GM23338 (cell line): Measurements from ENCODE around the gene WWOX. TPM values are rescaled to one million over a fixed set of nuclear protein-coding genes. Genes with fewer than 3 reads are reported as not detected.

Experiments
- ATAC-seq: fragments of 200-7000 bp; cut with Tn5 transposase; 3 replicates; pipeline ENCODE4 v1.9.1; 2020
- DNase-seq: peaks from one replicate; pipeline ENCODE4 v3.0.0-alpha.2; 2015; ENCODE audit warnings: low spot score
- H2AFZ ChIP-seq: fragments of 200-600 bp; sonication (generic); 2 replicates; pipeline ENCODE4 v1.8.0; 2016; ENCODE audit warnings: antibody characterized with exemption, mild to moderate bottlenecking, moderate library complexity
- H3F3A ChIP-seq: fragments of 200-600 bp; sonication (generic); replicated peaks from 2 replicates; pipeline ENCODE4 v1.8.0; 2017; ENCODE audit warnings: antibody characterized with exemption, mixed run types, low read depth
- H3K27ac ChIP-seq: fragments of 200-600 bp; sonication (generic); 2 replicates; pipeline ENCODE4 v1.6.1; 2016; ENCODE audit warnings: low read depth
- H3K27me3 ChIP-seq: fragments of 200-600 bp; sonication (generic); 2 replicates; pipeline ENCODE4 v1.8.0; 2016; ENCODE audit warnings: mild to moderate bottlenecking, mixed run types, moderate library complexity; ENCODE audit not compliant: insufficient read depth
- H3K36me3 ChIP-seq: fragments of 200-600 bp; sonication (generic); 2 replicates; pipeline ENCODE4 v1.8.0; 2016; ENCODE audit warnings: mild to moderate bottlenecking; ENCODE audit not compliant: insufficient read depth
- H3K4me1 ChIP-seq: fragments of 200-600 bp; sonication (generic); 2 replicates; pipeline ENCODE4 v1.8.0; 2016; ENCODE audit warnings: mild to moderate bottlenecking, moderate library complexity; ENCODE audit not compliant: insufficient read depth
- H3K4me2 ChIP-seq: fragments of 200-600 bp; sonication (generic); 2 replicates; pipeline ENCODE4 v1.7.1; 2017; ENCODE audit warnings: mixed run types
- H3K4me3 ChIP-seq: fragments of 200-600 bp; sonication (generic); 2 replicates; pipeline ENCODE4 v1.6.1; 2016; ENCODE audit warnings: mixed run types
- H3K79me2 ChIP-seq: fragments of 200-600 bp; sonication (generic); replicated peaks from 2 replicates; pipeline ENCODE4 v1.8.0; 2017; ENCODE audit warnings: mild to moderate bottlenecking; ENCODE audit not compliant: insufficient read depth
- H3K9me2 ChIP-seq: fragments of 200-600 bp; sonication (generic); 2 replicates; pipeline ENCODE4 v1.8.0; 2017; ENCODE audit not compliant: insufficient read depth
- H4K20me1 ChIP-seq: fragments of 200-600 bp; sonication (generic); replicated peaks from 2 replicates; pipeline ENCODE4 v1.8.0; 2017; ENCODE audit warnings: mild to moderate bottlenecking; ENCODE audit not compliant: insufficient read depth
- H3K27ac Mint-ChIP-seq: 2 replicates; pipeline ENCODE4 v1.8.0; 2020; ENCODE audit warnings: inconsistent platforms, mild to moderate bottlenecking, moderate library complexity, mixed read lengths
- H3K27me3 Mint-ChIP-seq: 3 replicates; pipeline ENCODE4 v1.8.0; 2022; ENCODE audit warnings: low read depth, mild to moderate bottlenecking, moderate library complexity, mixed read lengths, inconsistent platforms; ENCODE audit not compliant: insufficient read depth, poor library complexity
- H3K36me3 Mint-ChIP-seq: 3 replicates; pipeline ENCODE4 v1.8.0; 2021; ENCODE audit warnings: low read depth, mild to moderate bottlenecking, inconsistent platforms, moderate library complexity, mixed read lengths
- H3K4me1 Mint-ChIP-seq: 3 replicates; pipeline ENCODE4 v1.8.0; 2020; ENCODE audit warnings: mild to moderate bottlenecking, inconsistent platforms, mixed read lengths
- H3K4me3 Mint-ChIP-seq: 3 replicates; pipeline ENCODE4 v1.8.0; 2021; ENCODE audit warnings: moderate library complexity, mild to moderate bottlenecking, inconsistent platforms, mixed read lengths
- H3K9me3 Mint-ChIP-seq: 3 replicates; pipeline ENCODE4 v1.8.0; 2020; ENCODE audit warnings: moderate library complexity, mild to moderate bottlenecking, inconsistent platforms, mixed read lengths
- CREB1 ChIP-seq: fragments of 250-450 bp; sonication (Bioruptor Pico); IDR thresholded peaks from 2 replicates; pipeline ENCODE4 v1.5.0; 2020; ENCODE audit warnings: low read depth, mild to moderate bottlenecking, moderate library complexity
- CTCF ChIP-seq, 2 experiments: fragments of 200-600 bp in 1 of 2; sonication (generic) in 1 of 2; conservative IDR thresholded peaks; 2 replicates each; pipeline versions ENCODE4 v1.5.1 to v1.6.1; 2016 to 2017; ENCODE audit warnings: antibody characterized with exemption in 2 of 2, low read depth in 2 of 2, mild to moderate bottlenecking in 2 of 2, moderate library complexity in 1 of 2
- ETS1 ChIP-seq: IDR thresholded peaks from 2 replicates; pipeline ENCODE4 v1.6.1; 2016; ENCODE audit warnings: antibody characterized with exemption
- EZH2 ChIP-seq: fragments of 200-600 bp; sonication (generic); IDR thresholded peaks from one replicate; pipeline ENCODE4 v1.8.0; 2017; ENCODE audit warnings: antibody characterized with exemption, mild to moderate bottlenecking, low read depth; ENCODE audit not compliant: unreplicated experiment
- EZH2phosphoT487 ChIP-seq: fragments of 200-600 bp; sonication (generic); IDR thresholded peaks from one replicate; pipeline ENCODE4 v1.8.1; 2018; ENCODE audit warnings: antibody characterized with exemption; ENCODE audit not compliant: unreplicated experiment
- JUNB ChIP-seq: IDR thresholded peaks from one replicate; pipeline ENCODE4 v1.6.1; 2016; ENCODE audit warnings: antibody characterized with exemption; ENCODE audit not compliant: unreplicated experiment
- NANOG ChIP-seq: IDR thresholded peaks from 2 replicates; pipeline ENCODE4 v1.6.1; 2016; ENCODE audit warnings: antibody characterized with exemption, borderline replicate concordance
- POLR2AphosphoS5 ChIP-seq: IDR thresholded peaks from 2 replicates; pipeline ENCODE4 v1.6.1; 2016; ENCODE audit warnings: antibody characterized with exemption, low read depth
- REST ChIP-seq: IDR thresholded peaks from one replicate; pipeline ENCODE4 v1.6.1; 2018; ENCODE audit warnings: antibody characterized with exemption; ENCODE audit not compliant: unreplicated experiment
- STAT1 ChIP-seq: IDR thresholded peaks from one replicate; pipeline ENCODE4 v1.6.1; 2016; ENCODE audit warnings: antibody characterized with exemption; ENCODE audit not compliant: unreplicated experiment
- ZNF114 ChIP-seq: fragments of 250-450 bp; sonication (Bioruptor Pico); IDR thresholded peaks from 2 replicates; pipeline ENCODE4 v1.5.0; 2020; ENCODE audit warnings: mild to moderate bottlenecking, moderate library complexity
- ZNF331 ChIP-seq: fragments of 250-450 bp; sonication (Bioruptor Pico); IDR thresholded peaks from 2 replicates; pipeline ENCODE4 v1.5.0; 2020; ENCODE audit warnings: low read depth, mild to moderate bottlenecking, moderate library complexity
- ZNF462 ChIP-seq: fragments of 250-450 bp; sonication (Bioruptor Pico); IDR thresholded peaks from 2 replicates; pipeline ENCODE4 v1.5.0; 2020; ENCODE audit warnings: mild to moderate bottlenecking, moderate library complexity
- polyA plus RNA-seq: library from polyadenylated mRNA; unstranded; fragments of >200 nt; fragmentation: Nextera tagmentation; extraction: Ambion mirVana; gene quantifications from 2 replicates; pipeline ENCODE4 v1.2.1, GENCODE V29; 2016
- total RNA-seq: library from RNA; depleted of rRNA; stranded (reverse); fragments of >200 nt; shearing (Covaris generic); gene quantifications from 2 replicates; pipeline ENCODE4 v1.2.3, GENCODE V29; 2014

The WWOX gene
- total and polyA plus RNA-seq, 2 experiments from 2014 or later: 10.0 to 19.3 TPM

- no peaks in the 10 kb centered on the region for H3K79me2 ChIP-seq
- ATAC-seq (no peak), DNase-seq (no peak)
- H3K4me1 Mint-ChIP-seq: peaks cover 2% of the 10 kb centered on the region
- no peaks in the 10 kb centered on the region for H3K36me3 Mint-ChIP-seq
- H3K9me2 ChIP-seq: no peaks in the 10 kb centered on the region; the same call in 1 of the 2 replicates
- H3K27ac Mint-ChIP-seq: no peak overlapping the region
- no peaks in the 10 kb centered on the region for H3K36me3 ChIP-seq
- H3F3A ChIP-seq: no peaks in the 10 kb centered on the region
- H2AFZ ChIP-seq: no peak overlapping the region
- no peaks in the 10 kb centered on the region for H3K27me3 ChIP-seq
- H3K4me2 ChIP-seq: no peak overlapping the region
- H3K4me3 ChIP-seq: no peak overlapping the region
- H4K20me1 ChIP-seq: no peaks in the 10 kb centered on the region
- no peak overlapping the region for H3K27ac ChIP-seq
- H3K4me1 ChIP-seq: peaks cover 5% of the 10 kb centered on the region
- TF ChIP-seq STAT1 (no peak), REST (no peak), CREB1 (no peak), ZNF114 (CRISPR knock-in tag) (no peak), EZH2phosphoT487 (no peak), EZH2 (no peak), ZNF331 (CRISPR knock-in tag) (no peak), CTCF (conservative IDR thresholded peaks at IDR 0.05; ENCODE audit: low read depth in 2 of 2) (no peak), POLR2AphosphoS5 (no peak), NANOG (no peak), ETS1 (no peak), ZNF462 (CRISPR knock-in tag) (no peak), JUNB (no peak)
- no peaks in the 10 kb centered on the region for H3K9me3 Mint-ChIP-seq
- H3K4me3 Mint-ChIP-seq: no peak overlapping the region
- H3K27me3 Mint-ChIP-seq: peaks cover 3% of the 10 kb centered on the region
Observed at GRCh38 chr16:78484509-78485058, 385.1 kb downstream of the WWOX start.
